GM12874 (cell line): ENCODE data around the gene PHB1.
A peak's percentile ranks its signal among the peaks of the same experiment; 100 is the strongest.

ENCODE experiments used
- TF ChIP-seq, protein P1 (sequence below): IDR thresholded peaks from 2 replicates; pipeline ENCODE4 v1.5.1; 2011; ENCODE audit warnings: low read depth, mild to moderate bottlenecking, control low read depth, low read length, moderate library complexity; ENCODE audit not compliant: insufficient read depth

Gene PHB1

DNA sequence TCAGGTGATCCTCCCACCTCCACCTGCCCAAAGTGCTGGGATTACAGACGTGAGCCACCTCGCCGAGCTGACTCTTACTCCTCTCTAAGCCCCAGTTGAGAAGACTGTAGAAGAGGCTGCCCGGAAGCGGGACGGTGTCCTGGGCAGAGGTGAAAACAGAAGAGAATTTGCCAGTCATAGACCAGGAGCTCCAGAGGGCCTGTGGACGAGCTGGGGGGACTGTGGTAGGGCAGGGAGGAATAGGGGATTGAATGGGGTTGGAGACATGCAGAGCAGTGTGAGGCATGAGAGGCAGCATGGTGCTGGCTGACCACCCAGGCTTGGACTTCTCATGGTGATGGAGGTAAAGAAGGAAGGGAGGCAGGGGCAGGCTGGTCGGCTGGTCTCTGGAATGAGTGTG lies 17.1 kb upstream of the PHB1 start:
- TF ChIP-seq, protein P1, sequence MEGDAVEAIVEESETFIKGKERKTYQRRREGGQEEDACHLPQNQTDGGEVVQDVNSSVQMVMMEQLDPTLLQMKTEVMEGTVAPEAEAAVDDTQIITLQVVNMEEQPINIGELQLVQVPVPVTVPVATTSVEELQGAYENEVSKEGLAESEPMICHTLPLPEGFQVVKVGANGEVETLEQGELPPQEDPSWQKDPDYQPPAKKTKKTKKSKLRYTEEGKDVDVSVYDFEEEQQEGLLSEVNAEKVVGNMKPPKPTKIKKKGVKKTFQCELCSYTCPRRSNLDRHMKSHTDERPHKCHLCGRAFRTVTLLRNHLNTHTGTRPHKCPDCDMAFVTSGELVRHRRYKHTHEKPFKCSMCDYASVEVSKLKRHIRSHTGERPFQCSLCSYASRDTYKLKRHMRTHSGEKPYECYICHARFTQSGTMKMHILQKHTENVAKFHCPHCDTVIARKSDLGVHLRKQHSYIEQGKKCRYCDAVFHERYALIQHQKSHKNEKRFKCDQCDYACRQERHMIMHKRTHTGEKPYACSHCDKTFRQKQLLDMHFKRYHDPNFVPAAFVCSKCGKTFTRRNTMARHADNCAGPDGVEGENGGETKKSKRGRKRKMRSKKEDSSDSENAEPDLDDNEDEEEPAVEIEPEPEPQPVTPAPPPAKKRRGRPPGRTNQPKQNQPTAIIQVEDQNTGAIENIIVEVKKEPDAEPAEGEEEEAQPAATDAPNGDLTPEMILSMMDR = no peak

DNA sequence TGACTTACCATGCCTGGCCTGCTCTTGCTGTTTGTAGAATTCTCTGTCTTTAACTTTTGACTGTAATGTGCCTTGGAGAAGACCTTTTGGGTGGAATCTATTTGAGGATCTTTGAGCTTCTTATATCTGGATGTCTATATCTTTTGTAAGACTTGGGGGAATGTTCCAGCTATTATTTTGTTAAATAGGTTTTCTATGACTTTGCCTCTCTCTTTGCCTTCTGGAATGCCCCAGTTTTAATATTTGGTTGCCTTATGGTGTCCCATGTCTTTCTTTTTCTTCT lies 10.3 kb upstream of the PHB1 start:
- TF ChIP-seq, protein P1 = no peak

- TF ChIP-seq, protein P1 = no peak
Observed at GRCh38 chr17:49422714-49423113, 8.0 kb upstream of the PHB1 start.

DNA sequence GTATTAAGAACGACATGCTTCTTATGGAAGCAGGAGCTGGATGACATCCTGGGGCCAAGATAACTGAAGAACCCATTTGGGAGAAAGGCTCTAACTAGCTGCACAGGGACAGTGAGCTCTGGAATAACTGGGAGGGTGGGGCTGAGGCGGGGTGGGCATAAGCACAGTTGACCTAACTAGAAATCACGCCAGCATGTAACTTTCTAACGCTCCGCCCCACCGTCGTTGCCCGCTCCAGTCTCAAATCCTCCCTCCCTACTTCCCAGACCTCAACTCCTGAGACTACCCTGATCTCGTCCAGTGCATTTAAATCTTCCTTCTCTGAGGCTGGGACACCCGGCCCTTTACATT lies 436 bp downstream of the PHB1 start:
- TF ChIP-seq, protein P1 = no peak

DNA sequence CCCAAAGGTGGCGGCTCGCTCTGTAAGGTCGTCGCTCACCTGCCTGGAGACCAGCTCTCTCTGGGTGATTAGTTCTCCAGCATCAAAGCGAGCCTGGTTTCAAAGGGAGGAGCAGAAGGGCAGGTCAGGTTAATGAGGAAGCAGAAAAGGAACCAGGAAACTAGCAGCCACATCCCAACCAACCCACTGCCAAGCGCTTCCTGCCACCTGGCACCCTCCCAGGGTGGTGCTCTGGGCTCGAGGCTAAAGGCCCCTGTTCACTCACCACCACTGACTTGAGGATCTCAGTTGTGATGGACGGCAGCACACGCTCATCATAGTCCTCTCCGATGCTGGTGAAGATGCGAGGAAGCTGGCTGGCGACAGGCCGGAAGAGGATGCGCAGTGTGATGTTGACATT lies 5.6 kb downstream of the PHB1 start:
- TF ChIP-seq, protein P1 = no peak

DNA sequence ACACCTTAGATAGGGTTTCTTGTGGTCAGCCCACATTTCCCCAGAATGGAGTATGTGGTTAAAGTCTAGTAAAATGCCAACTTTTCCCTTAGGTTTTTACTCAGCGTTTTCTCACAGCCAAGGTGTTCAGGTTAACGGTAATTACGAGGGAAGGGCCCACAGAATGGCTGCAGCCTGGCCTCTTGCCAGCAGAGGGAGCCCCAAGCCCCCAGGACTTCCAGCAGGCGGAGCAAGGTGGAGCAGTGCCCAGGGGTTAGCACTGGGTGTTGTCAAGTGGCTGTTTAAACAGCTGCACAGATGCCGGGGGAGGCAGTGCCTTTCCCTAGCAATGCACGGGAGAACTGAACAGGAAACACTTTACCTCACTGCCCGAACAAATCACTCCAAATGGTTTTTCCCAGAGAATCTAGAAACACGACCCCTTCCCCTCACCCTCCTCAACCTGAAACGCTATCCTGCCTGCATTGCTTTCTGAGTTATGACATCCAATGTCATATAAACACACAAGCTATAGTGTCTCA lies 6.6 kb downstream of the PHB1 start:
- TF ChIP-seq, protein P1 = peak; percentile 96

DNA sequence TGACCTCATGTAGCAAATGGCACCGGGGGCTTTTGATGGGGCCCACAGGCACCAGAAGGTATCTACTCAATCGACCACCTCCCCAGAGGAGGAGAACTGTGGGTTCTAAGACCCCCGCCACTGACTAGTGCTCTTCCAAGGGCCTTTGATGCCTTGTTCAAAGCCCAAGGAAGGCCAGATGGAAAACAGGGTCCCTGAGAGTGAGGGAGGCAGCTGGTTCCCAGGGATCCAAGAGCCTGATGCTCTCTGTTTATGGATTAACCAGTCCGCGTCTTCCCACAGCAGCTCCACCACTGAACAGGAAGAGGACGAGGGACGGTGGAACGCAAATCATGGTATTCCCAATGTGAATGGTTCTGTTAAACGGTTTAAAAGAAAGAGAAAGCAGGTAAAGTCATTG lies 7.6 kb downstream of the PHB1 start:
- TF ChIP-seq, protein P1 = no peak
